Measurements from ENCODE around the gene ZACN.
"Not testable (repeated sequence)": the region's sequence is repeated elsewhere in the genome, so short reads cannot be mapped to it uniquely, and the experiment has no call there.

The ZACN gene

GRCh38 chr17:76054112-76054476, 24.9 kb upstream of the ZACN start:
- no peak for DNase-seq

- DNase-seq = no peak
Observed at GRCh38 chr17:76056882-76057281, 22.1 kb upstream of the ZACN start.

- DNase-seq = not testable (repeated sequence)
Observed at GRCh38 chr17:76058264-76058663, 20.7 kb upstream of the ZACN start.

- peak; percentile 61 for DNase-seq
Observed at GRCh38 chr17:76063875-76064546, 15.0 kb upstream of the ZACN start.

- no peak for DNase-seq
Observed at GRCh38 chr17:76065775-76066174, 13.2 kb upstream of the ZACN start.

- no peak for DNase-seq
Observed at GRCh38 chr17:76071531-76072147, 7.3 kb upstream of the ZACN start.

GRCh38 chr17:76072148-76072858, 6.7 kb upstream of the ZACN start, which contains the start of gene SRP68:
Gene SRP68 (minus strand): TSS chr17:76072517. CDS start chr17:76072491, 26 bp downstream.
- DNase-seq = peak; percentile 87

GRCh38 chr17:76074390-76075363, 4.3 kb upstream of the ZACN start, which contains the start of gene GALR2:
Gene GALR2 (plus strand): TSS chr17:76074781. CDS start chr17:76074884, 103 bp downstream.
- DNase-seq = no peak

- DNase-seq = no peak
Observed at GRCh38 chr17:76075364-76076145, 3.4 kb upstream of the ZACN start.

GRCh38 chr17:76076146-76076764, 2.7 kb upstream of the ZACN start:
- DNase-seq = no peak

GRCh38 chr17:76076765-76077583, 2.0 kb upstream of the ZACN start:
- peak; percentile 45 for DNase-seq

GRCh38 chr17:76077584-76078110, 1.3 kb upstream of the ZACN start:
- DNase-seq = no peak

GRCh38 chr17:76078370-76078769, 612 bp upstream of the ZACN start:
- not testable (repeated sequence) for DNase-seq

GRCh38 chr17:76079535-76079955, 563 bp downstream of the ZACN start:
- DNase-seq = no peak

GRCh38 chr17:76079956-76080767, 1.2 kb downstream of the ZACN start:
- DNase-seq = no peak

- no peak for DNase-seq
Observed at GRCh38 chr17:76080768-76081287, 1.8 kb downstream of the ZACN start.

GRCh38 chr17:76081295-76082210, 2.6 kb downstream of the ZACN start:
- DNase-seq = no peak

Data from CD4-positive, alpha-beta T cell treated with Interleukin-10 for 1 hour (primary cell).